ENCODE results near the gene TNS1.

Gene TNS1

DNA sequence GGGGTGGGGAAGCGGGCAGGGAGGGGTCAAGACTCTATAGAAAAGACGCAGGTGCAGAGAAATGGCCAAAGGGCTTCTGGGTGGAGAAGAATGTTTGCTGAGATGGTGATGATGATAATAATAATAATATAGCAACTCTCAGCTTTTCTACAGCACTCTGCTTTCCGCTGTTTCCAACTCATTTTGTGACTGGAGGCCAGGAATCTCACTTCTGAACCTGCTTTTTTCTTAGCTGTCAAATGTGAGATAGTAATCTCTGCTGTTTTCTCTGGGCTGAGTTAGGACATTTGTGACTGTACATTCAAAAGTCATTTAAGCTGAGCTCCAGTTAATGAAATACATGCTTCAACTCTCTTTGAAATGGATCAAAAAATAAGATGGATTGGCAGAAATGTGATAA is 58.4 kb downstream of the TNS1 start:
- TF ChIP-seq, protein P1, sequence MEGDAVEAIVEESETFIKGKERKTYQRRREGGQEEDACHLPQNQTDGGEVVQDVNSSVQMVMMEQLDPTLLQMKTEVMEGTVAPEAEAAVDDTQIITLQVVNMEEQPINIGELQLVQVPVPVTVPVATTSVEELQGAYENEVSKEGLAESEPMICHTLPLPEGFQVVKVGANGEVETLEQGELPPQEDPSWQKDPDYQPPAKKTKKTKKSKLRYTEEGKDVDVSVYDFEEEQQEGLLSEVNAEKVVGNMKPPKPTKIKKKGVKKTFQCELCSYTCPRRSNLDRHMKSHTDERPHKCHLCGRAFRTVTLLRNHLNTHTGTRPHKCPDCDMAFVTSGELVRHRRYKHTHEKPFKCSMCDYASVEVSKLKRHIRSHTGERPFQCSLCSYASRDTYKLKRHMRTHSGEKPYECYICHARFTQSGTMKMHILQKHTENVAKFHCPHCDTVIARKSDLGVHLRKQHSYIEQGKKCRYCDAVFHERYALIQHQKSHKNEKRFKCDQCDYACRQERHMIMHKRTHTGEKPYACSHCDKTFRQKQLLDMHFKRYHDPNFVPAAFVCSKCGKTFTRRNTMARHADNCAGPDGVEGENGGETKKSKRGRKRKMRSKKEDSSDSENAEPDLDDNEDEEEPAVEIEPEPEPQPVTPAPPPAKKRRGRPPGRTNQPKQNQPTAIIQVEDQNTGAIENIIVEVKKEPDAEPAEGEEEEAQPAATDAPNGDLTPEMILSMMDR (conservative IDR thresholded peaks at IDR 0.05; ENCODE audit: low read depth, low read length), result no peak
- H2AFZ ChIP-seq (ENCODE audit: low read depth), result no peak overlapping the region; the same call in 1 of the 2 replicates
- no peak overlapping the region for H3K4me2 ChIP-seq
- H3K4me3 ChIP-seq (IDR thresholded peaks at IDR 0.05; ENCODE audit: insufficient read depth, low read depth, low read length), result no peak overlapping the region
- no peak overlapping the region for H3K27ac ChIP-seq
- peaks cover 5% of the 10 kb centered on the region; the same call in 1 of the 2 replicates for H3K27me3 ChIP-seq (ENCODE audit: insufficient read depth, low read depth)
- no peaks in the 10 kb centered on the region for H3K79me2 ChIP-seq (ENCODE audit: insufficient read depth, low read depth)
- no peak overlapping the region for H3K9ac ChIP-seq
- H3K4me1 ChIP-seq (ENCODE audit: low read depth, poor library complexity, severe bottlenecking), result peaks cover 4% of the 10 kb centered on the region
- H3K36me3 ChIP-seq (ENCODE audit: insufficient read depth), result no peaks in the 10 kb centered on the region
- no peaks in the 10 kb centered on the region for H4K20me1 ChIP-seq (ENCODE audit: insufficient read depth)

DNA sequence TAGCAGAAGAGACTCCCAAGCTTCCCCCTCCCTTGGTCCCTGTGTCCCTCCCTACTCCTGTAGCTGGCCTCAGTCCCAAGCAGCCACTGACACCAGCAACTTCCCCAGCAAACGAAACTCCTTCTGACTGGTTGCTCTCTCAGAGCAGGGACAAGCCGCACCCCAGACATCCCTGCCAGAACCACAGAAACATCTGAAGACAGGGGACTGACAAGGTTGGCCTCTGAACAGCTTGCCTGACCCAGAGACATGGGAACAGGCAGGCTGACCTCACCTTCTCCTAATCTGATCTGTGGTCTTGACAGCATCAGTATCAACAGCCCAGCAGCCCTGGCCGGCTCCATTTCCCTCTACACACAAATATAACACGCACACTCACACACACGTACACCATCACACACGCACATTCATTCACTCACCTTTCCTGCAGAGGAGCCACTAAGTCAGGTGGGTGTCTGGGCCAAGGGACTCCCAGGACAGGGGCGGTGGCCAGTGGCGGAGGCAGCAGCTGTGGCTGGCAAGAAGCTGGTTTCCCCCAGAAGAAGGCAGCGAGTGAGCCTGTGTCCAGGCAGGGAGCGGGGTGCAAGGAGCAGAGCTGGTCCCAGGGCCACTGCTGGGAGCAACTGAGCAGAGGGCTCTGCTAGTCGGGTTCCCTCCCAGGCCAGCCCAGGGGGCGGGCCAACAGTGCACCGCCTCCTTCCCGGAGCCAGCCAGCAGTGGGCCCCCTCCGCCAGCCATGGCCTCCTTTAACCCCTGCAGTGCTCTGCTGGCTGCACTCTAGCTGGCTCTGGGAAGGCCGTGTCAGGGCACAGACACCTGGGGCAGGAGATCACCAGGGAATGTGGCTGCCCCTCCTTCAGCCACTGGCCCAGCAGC is 59.1 kb downstream of the TNS1 start:
- Histone ChIP-seq H4K20me1 (ENCODE audit: insufficient read depth) (no peaks in the 10 kb centered on the region), H3K36me3 (ENCODE audit: insufficient read depth) (no peaks in the 10 kb centered on the region), H2AFZ (ENCODE audit: low read depth) (no peak overlapping the region; the same call in 1 of the 2 replicates), H3K27me3 (ENCODE audit: insufficient read depth, low read depth) (peaks cover 5% of the 10 kb centered on the region; the same call in 1 of the 2 replicates), H3K27ac (no peak overlapping the region), H3K79me2 (ENCODE audit: insufficient read depth, low read depth) (no peaks in the 10 kb centered on the region), H3K4me2 (no peak overlapping the region; the same call in 1 of the 2 replicates), H3K9ac (no peak overlapping the region), H3K4me3 (IDR thresholded peaks at IDR 0.05; ENCODE audit: insufficient read depth, low read depth, low read length) (no peak overlapping the region), H3K4me1 (ENCODE audit: low read depth, poor library complexity, severe bottlenecking) (peaks cover 4% of the 10 kb centered on the region)
- TF ChIP-seq, protein P1 (conservative IDR thresholded peaks at IDR 0.05; ENCODE audit: low read depth, low read length), result no peak

DNA sequence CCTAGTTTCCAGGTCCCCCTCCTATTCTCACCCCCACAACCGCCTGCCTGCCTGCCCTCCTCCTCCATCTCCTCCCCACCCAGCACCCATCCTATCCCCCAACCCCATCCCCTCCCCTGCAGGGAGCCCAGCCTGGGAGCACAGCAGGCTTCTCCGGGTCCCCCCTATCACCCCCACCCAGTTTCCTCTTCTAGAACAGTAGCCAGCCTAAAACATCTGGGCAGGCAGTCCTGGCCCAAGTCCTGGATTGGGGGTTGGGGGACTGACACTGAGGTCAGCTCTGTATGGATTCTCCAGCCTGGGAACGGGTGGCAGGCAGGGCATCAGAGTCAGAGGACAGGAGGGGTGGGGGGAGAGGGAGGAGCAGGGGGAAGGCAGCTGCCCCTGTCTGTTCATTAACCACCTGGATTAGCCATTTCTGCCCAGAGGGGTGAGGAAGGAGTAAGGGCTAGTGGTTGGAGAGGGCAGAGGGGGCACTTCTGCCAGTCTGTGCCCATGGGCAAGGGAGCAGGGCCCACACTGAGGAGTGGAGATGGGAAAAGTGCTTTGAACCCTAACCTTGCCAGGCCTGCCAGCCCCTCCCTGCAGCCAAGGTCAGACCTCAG is 60.0 kb downstream of the TNS1 start:
- no peaks in the 10 kb centered on the region for H3K79me2 ChIP-seq (ENCODE audit: insufficient read depth, low read depth)
- H4K20me1 ChIP-seq (ENCODE audit: insufficient read depth), result no peaks in the 10 kb centered on the region
- no peak overlapping the region for H2AFZ ChIP-seq (ENCODE audit: low read depth)
- TF ChIP-seq, protein P1 (conservative IDR thresholded peaks at IDR 0.05; ENCODE audit: low read depth, low read length), result no peak
- peaks cover 5% of the 10 kb centered on the region; the same call in 1 of the 2 replicates for H3K27me3 ChIP-seq (ENCODE audit: insufficient read depth, low read depth)
- no peak overlapping the region for H3K9ac ChIP-seq
- peaks cover 4% of the 10 kb centered on the region for H3K4me1 ChIP-seq (ENCODE audit: low read depth, poor library complexity, severe bottlenecking)
- no peak overlapping the region for H3K4me3 ChIP-seq (IDR thresholded peaks at IDR 0.05; ENCODE audit: insufficient read depth, low read depth, low read length)
- H3K36me3 ChIP-seq (ENCODE audit: insufficient read depth), result no peaks in the 10 kb centered on the region
- H3K27ac ChIP-seq, result no peak overlapping the region
- H3K4me2 ChIP-seq, result no peak overlapping the region

DNA sequence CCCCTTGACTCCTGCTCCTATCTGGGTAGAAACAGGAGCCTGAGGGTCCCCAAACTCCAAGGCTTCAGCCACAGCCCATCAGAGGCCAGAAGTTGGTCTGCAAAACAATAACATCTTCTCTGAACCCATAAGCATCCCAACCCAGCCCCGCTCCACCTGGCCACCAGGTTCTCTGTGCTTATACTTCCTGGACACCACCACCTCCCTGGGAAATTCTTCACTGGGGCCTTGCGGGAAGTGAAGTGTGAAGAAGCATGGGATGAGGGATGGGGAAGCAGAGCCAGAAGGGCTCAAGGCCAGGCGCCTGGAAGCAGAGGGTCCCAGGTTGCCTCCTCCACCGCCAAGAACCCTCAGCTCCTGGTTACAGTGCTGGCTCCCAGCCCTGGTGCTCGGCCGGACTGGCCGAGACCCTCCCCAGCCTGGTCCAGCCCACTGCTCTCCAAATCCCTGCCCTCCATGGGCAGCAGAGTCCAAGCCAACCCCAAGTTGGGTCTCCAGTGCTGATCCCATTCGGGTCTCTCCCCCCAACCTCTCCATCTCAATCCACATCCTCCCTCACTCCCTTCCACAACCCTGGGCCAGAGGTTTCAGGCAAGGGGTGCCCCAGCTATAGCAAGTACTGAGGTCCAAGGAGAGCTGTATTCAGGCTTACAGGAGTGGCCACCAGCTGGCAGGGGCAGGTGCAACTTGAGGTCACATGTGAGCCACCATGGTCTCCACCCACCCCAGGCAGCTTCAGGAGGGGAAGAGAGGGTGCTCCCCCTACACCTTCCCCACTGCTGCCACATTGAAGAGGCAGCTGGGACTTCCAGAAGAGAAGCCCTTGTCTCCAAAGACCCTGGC is 60.7 kb downstream of the TNS1 start:
- Histone ChIP-seq H3K27ac (no peak overlapping the region), H3K27me3 (ENCODE audit: insufficient read depth, low read depth) (no peaks in the 10 kb centered on the region), H3K4me2 (no peak overlapping the region), H3K79me2 (ENCODE audit: insufficient read depth, low read depth) (no peaks in the 10 kb centered on the region), H3K36me3 (ENCODE audit: insufficient read depth) (no peaks in the 10 kb centered on the region), H3K4me3 (IDR thresholded peaks at IDR 0.05; ENCODE audit: insufficient read depth, low read depth, low read length) (no peak overlapping the region), H3K9ac (no peak overlapping the region), H3K4me1 (ENCODE audit: low read depth, poor library complexity, severe bottlenecking) (peaks cover 4% of the 10 kb centered on the region), H2AFZ (ENCODE audit: low read depth) (no peak overlapping the region), H4K20me1 (ENCODE audit: insufficient read depth) (no peaks in the 10 kb centered on the region)
- TF ChIP-seq, protein P1 (conservative IDR thresholded peaks at IDR 0.05; ENCODE audit: low read depth, low read length), result no peak

All from KMS-11 (cell line).